Activated CD4-positive, alpha-beta T cell treated with anti-CD3 and anti-CD28 coated beads for 4 hours (primary cell): Measurements from ENCODE around the gene WDR48.

Source experiments
- DNase-seq, 2 donors: peaks; one replicate each; pipeline ENCODE4 v3.0.0-alpha.2; 2020

Gene WDR48

DNA sequence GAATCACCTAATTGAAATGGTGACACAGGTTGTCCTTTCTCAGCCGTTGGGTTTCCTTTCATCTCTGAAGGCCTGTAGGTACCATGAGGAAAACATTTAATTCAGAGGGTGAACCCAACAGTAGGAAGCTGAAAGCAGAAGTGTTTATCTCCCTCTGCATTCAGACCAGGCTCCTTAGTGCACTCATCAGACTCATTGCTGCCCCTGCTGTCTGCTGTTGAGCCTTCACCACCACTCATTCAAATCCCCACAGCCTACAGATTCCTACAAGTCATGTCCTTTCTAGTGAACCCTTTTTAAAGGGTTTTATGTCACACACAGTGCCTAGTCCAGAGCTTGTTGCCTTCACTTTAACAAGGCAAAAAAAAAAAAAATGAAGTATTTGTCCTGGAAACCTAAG, 13.4 kb downstream of the WDR48 start:
- peak; percentile 2 to 6 for DNase-seq

DNA sequence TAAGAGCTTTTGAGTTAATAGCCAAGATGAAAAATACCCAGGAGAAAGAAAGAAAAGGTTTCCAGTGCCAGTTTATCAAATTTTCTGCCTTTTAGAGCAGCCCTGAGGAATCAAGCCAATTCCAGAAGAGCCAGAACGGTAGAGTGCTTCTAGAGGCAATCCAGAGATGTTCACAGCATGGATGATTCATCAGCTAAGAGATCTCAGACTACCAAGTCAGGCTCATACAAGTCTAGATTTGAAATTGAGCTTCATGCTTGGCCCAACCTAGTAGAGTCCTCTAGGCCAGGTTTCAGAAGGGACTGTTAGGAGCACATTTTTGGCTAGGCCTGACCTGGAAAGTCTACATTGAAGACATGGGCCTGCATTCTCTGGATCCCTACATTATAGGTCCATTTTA, 15.5 kb downstream of the WDR48 start:
- DNase-seq = no peak

GRCh38 chr3:39068556-39068955, 16.7 kb downstream of the WDR48 start:
- DNase-seq = no peak

- no peak for DNase-seq
These were observed 24.1 kb downstream of the WDR48 start for GRCh38 chr3:39075910-39076309.

GRCh38 chr3:39079530-39079929, 27.7 kb downstream of the WDR48 start:
- DNase-seq = no peak

GRCh38 chr3:39080026-39080425, 28.2 kb downstream of the WDR48 start:
- DNase-seq = no peak

- DNase-seq = no peak
These were observed 31.0 kb downstream of the WDR48 start for GRCh38 chr3:39082666-39083313.

GRCh38 chr3:39086144-39086543, 34.3 kb downstream of the WDR48 start:
- DNase-seq = no peak

DNA sequence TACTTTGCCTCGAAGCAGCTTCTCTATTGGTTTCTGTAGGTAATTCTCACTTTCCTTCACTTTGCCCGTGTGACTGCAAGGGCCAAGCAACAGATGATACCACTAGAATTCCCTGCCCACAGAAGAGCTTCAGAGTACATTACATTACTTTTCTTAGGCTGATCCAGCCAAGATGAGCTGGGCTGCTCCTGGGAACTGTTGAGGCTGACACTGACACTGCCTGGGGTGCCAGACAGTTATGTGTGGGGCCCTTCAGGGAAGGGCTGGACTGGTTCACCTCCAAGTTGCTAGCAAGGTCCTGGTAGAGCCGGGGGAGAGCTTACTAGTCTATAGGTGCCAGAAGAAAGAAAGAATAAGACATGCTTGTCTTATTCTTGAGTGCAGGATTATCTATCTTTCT, 36.6 kb downstream of the WDR48 start:
- DNase-seq = no peak

- no peak for DNase-seq
These were observed 37.1 kb downstream of the WDR48 start for GRCh38 chr3:39088889-39089288.

GRCh38 chr3:39090922-39091321, 39.1 kb downstream of the WDR48 start:
- no peak for DNase-seq

GRCh38 chr3:39094851-39095677, 43.2 kb downstream of the WDR48 start:
- no peak for DNase-seq

DNA sequence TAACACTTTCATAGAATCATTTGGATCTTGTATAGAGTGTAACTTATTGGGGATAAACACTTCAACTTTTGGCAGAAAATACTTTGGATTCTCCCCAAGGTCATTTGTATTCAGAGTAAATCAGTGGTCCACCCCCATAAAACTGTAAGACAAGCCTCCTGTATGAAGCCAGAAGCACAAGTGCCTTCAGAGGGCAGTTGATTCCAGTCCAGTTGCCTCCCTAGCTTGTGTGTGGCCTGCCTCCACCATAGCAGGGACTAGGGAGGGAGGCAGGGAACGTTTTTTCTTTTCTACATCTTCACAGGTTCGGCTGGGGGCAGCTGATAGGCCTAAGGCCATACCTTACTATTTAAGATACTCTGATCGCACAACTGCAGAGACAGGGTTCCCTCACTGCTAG, 44.0 kb downstream of the WDR48 start:
- no peak for DNase-seq

GRCh38 chr3:39096775-39097174, 45.0 kb downstream of the WDR48 start:
- DNase-seq = no peak

GRCh38 chr3:39097716-39098472, 46.1 kb downstream of the WDR48 start:
- DNase-seq = no peak

- DNase-seq = no peak
These were observed 46.7 kb downstream of the WDR48 start for GRCh38 chr3:39098473-39099000.

- no peak for DNase-seq
These were observed 47.4 kb downstream of the WDR48 start for GRCh38 chr3:39099242-39099641.

DNA sequence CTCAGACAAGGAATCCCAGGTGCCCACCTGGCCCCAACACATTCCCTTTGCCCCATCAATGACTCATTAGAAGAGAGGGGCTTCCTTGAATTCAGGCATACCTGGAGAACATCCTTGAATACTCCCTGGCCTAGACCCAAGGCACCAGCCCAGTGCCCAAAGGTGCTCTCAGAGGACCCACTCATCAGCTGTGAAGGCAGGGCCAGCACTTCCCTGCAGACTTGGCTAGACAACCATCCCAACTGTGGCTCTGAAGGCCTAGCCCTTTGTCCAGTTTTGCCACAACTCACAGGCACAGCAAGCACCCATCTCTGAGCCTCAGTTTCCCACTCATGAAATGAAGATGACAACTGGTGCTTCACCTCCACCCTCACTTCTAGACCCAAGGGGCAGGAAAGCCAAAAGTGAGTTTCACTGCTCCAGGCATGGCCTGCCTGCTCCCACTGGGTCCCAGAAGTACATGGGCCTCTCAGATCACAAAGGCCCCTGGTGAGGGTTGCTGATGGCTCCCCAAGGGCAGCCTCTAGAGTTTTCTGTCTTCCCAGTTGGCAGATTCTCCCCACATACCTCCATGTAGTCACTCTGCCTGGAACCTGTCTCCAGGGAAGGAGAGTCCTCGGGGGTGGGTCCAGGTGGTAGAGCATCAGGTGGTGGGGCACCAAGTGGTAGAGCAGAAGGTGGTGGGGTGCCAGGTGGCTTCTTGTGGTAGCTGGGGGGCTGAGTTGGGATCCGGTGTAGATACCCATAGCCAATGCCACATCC, 48.1 kb downstream of the WDR48 start:
- DNase-seq = no peak

DNA sequence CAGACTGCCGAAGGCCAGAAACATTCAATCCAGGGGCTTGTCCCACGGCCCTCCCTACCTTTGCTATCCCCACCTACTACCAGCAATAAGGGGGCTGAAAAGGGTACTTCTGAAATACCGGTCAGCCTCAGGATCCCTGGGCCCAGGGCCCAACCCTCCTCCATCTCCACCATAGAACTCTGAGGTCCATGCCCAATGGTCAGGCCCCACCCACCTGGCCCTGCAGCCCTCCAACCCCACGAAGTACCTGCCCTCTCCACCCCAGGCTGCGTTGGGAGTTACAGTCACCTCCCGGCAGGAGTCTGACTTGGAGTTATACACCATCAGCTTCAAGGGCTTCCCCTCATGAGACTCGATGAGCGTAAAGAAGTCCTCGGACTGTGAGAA, 48.7 kb downstream of the WDR48 start:
- no peak for DNase-seq

- peak; percentile 47 to 57 for DNase-seq
These were observed 49.3 kb downstream of the WDR48 start for GRCh38 chr3:39101022-39101689.

DNA sequence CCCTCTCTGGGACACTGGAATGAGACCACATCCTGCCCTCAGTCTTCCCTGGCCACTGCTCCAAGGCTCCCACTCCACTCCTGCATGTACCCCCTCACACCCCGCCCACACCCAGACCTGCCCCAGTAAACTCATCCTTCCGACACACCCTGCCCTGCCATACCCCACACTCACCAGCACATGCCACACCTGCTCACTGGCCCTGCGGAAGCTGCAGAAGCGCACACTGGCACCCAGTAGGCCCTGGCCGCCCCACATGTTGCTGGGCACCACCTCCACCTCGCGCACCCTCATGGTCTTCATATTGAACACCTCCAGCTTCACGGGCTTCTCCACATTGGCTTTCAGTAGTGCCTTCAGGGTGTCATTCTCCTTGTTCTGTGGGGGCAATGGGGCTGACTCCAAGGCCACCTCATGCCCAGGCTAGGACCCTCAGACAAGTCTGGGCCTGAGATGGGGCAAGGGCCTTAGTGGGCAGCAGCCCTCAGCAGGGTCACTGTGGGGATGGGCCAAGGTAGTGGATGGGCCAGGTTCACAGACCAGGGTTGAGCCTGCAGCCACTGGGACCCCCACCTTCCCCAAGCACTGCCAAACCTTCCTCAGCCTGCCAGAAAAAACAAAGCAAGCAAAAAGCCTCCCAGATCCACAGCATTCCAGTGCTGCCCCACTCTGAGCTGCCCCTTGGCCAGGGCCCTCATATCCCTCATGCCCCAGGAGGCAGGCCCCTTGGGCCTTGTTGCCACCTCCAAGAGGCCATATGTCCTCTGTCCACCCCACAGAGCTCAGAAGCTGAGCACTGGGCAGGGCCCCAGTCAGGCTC, 50.9 kb downstream of the WDR48 start:
- no peak for DNase-seq
